Left lung (tissue), 10 donors: ENCODE data around the gene HMG20B. TPM values are rescaled to one million over a fixed set of nuclear protein-coding genes. Genes with fewer than 3 reads are reported as not detected.

Experiments
- ATAC-seq: fragments of 200-7000 bp; cut with Tn5 transposase; one replicate; pipeline ENCODE4 v1.9.1; 2020; ENCODE audit warnings: moderate library complexity
- DNase-seq, 4 donors: peaks; one replicate each; pipeline ENCODE4 v3.0.0-alpha.2; 2013 to 2020
- H3K27ac ChIP-seq, 2 donors: fragments of 200-600 bp; sonication (generic) in 1 of 2; one replicate each; pipeline versions ENCODE4 v1.5.0 to v1.8.0; 2020 to 2021
- H3K27me3 ChIP-seq, 2 donors: fragments of 200-600 bp; sonication (generic) in 1 of 2; one replicate each; pipeline versions ENCODE4 v1.5.0 to v1.8.0; 2020 to 2021
- H3K36me3 ChIP-seq, 2 donors: fragments of 200-600 bp; sonication (generic) in 1 of 2; one replicate each; pipeline versions ENCODE4 v1.5.0 to v1.8.0; 2020 to 2021
- H3K4me1 ChIP-seq, 2 donors: fragments of 200-600 bp; one replicate each; pipeline ENCODE4 v1.8.0; 2021
- H3K4me3 ChIP-seq, 2 donors: fragments of 200-600 bp; sonication (generic) in 1 of 2; one replicate each; pipeline versions ENCODE4 v1.5.0 to v1.8.0; 2020 to 2021; ENCODE audit warnings: mild to moderate bottlenecking in 1 of 2
- H3K9me3 ChIP-seq, 2 donors: fragments of 200-600 bp; sonication (generic) in 1 of 2; one replicate each; pipeline versions ENCODE4 v1.5.0 to v1.8.0; 2020 to 2021
- intact Hi-C, 2 donors: fragments of 100-400 bp; cut with DNase I; formaldehyde crosslinking; loops; one replicate each; pipeline versions ENCODE4 v1.11.2 to v1.14.2; 2022
- polyA plus RNA-seq, 6 donors: library from polyadenylated mRNA; unstranded; fragments of 120-200 nt; gene quantifications; one replicate each; pipeline ENCODE4 v1.2.1, GENCODE V29; 2013; ENCODE audit not compliant: insufficient read length in 6 of 6
- total RNA-seq, 2 donors: library from RNA; stranded (reverse); fragmentation: NEBNext Ultra II Directional; extraction: Animal tissue kit (Norgen Biotek cat#: 25700); gene quantifications; one replicate each; pipeline ENCODE4 v1.2.1, GENCODE V29; 2021
- TF ChIP-seq, protein P1 (sequence below), 2 donors: fragments of 200-600 bp; sonication (generic) in 1 of 2; IDR thresholded peaks; one replicate each; pipeline versions ENCODE4 v1.5.0 to v1.8.0; 2021; ENCODE audit warnings: antibody characterized with exemption in 2 of 2
- donor health status: DM: no; HTN: yes; CAD: no.
- donor health status: DM: no; HTN: no; CAD: no.

HMG20B gene
- total and polyA plus RNA-seq, 8 donors, result 50.9 to 104 (median 87.0) TPM

DNA sequence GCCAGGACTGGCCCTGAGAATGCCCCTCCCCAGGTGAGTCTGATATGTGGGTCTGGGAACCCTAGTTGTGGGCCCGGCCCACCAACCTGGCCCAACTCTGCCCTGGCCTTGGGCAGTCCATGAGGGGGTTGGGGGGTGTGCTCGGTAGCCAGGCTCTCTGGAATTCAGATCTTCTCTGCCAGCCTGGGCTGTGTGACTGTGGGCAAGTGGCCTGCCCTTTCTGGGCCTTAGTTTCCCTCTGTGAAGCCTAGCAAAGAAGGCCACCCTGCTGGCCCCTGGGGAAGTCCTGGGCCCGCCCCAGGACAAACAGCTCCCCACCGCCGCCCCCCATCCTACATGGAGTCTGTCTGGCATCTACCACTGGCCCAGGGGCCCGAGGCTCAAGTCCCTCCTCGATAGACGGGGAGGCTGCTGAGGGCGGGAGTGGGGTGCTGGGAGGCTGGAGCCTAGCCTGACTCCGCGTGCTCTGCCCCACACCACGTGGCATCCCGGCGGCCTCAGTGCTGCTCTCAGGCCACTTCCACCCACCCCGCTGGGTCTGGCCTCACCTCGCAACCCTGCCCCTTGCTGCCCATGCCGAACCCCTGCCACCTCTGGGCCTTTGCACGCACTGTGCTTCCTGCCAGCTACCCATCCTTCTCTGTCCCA is 42.2 kb downstream of the HMG20B start:
- peaks cover 0 to 74% of the 10 kb centered on the region in 2 donors for H3K36me3 ChIP-seq
- intact Hi-C loops, result loop anchor here in 1 of 2 donors (10.0 kb wide), 1 partner anchor 70 kb away; no protein-coding TSS in a partner anchor
- ATAC-seq (no peak), DNase-seq (peak in 1 of 4 donors; percentile 58)
- no peak overlapping the region for H3K27ac ChIP-seq
- H3K4me1 ChIP-seq, result peaks cover 5 to 21% of the 10 kb centered on the region in 2 donors
- H3K4me3 ChIP-seq, result no peak overlapping the region
- TF ChIP-seq, protein P1, sequence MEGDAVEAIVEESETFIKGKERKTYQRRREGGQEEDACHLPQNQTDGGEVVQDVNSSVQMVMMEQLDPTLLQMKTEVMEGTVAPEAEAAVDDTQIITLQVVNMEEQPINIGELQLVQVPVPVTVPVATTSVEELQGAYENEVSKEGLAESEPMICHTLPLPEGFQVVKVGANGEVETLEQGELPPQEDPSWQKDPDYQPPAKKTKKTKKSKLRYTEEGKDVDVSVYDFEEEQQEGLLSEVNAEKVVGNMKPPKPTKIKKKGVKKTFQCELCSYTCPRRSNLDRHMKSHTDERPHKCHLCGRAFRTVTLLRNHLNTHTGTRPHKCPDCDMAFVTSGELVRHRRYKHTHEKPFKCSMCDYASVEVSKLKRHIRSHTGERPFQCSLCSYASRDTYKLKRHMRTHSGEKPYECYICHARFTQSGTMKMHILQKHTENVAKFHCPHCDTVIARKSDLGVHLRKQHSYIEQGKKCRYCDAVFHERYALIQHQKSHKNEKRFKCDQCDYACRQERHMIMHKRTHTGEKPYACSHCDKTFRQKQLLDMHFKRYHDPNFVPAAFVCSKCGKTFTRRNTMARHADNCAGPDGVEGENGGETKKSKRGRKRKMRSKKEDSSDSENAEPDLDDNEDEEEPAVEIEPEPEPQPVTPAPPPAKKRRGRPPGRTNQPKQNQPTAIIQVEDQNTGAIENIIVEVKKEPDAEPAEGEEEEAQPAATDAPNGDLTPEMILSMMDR (IDR thresholded peaks at IDR 0.05), result no peak
- no peaks in the 10 kb centered on the region for H3K9me3 ChIP-seq
- no peaks in the 10 kb centered on the region for H3K27me3 ChIP-seq

DNA sequence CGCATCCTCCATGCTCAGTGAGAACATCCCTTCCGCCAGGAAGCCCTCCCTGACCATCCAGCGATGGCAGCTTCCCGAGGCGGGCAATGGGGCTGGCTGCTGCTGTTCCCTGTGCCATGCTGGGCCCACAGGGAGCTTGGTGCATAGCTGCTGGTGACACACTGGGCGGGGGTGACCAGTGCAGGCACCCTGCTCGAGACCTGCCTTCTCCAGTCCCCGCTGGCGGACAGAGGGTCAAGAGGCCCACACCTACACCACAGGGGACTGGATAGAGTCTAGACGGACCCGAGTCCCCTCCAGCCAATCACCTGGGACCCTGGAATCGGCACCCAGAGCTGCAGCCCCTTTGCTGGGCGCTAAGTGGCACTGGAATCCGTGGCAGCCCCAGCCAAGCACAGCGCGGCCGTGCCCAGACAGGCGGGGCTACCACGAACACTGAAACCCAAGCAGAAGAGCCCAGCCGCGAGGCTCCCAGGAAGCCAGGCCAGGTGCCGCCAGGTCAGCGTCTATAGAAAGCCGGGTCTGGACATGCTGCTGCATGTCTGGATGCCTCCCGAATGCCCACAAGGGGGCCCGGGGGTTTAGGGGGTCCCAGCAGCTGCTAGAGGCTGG is 42.9 kb downstream of the HMG20B start:
- DNase-seq (peak in 1 of 4 donors; percentile 57), ATAC-seq (no peak)
- no peaks in the 10 kb centered on the region for H3K9me3 ChIP-seq
- intact Hi-C loops, result loop anchor here in 1 of 2 donors (10.0 kb wide), 1 partner anchor 71 kb away; no protein-coding TSS in a partner anchor
- peaks cover 0 to 76% of the 10 kb centered on the region in 2 donors for H3K36me3 ChIP-seq
- peaks cover 5 to 21% of the 10 kb centered on the region in 2 donors for H3K4me1 ChIP-seq
- no peak overlapping the region for H3K4me3 ChIP-seq
- TF ChIP-seq, protein P1 (IDR thresholded peaks at IDR 0.05), result no peak
- no peak overlapping the region for H3K27ac ChIP-seq
- no peaks in the 10 kb centered on the region for H3K27me3 ChIP-seq

DNA sequence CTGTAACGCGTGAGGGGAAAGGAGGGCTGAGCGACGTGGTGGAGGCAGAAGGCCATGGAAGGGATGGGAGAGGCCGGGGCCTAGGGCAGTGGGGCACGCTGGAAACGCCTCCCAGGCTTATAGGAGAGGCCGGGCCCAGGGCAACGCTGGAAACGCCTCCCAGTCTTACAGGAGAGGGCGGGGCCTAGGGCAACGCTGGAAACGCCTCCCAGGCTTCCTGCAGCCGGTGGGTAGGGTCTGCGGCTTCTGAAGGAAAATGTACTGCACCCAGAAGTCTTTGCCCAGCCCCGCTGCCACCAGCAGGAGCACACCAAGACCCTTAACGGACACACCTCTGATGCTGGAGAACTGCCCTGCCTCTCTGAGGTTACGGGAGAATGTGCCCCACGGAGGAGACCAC is 44.7 kb downstream of the HMG20B start:
- peak in 1 of 4 donors; percentile 70 for DNase-seq
- no peaks in the 10 kb centered on the region for H3K9me3 ChIP-seq
- intact Hi-C loops, result loop anchor here in 1 of 2 donors (10.0 kb wide), 1 partner anchor 73 kb away; no protein-coding TSS in a partner anchor
- peaks cover 0 to 76% of the 10 kb centered on the region in 2 donors for H3K36me3 ChIP-seq
- ATAC-seq, result no peak
- H3K27me3 ChIP-seq, result no peaks in the 10 kb centered on the region
- no peak overlapping the region for H3K27ac ChIP-seq
- peaks cover 5 to 21% of the 10 kb centered on the region in 2 donors for H3K4me1 ChIP-seq
- no peak overlapping the region for H3K4me3 ChIP-seq
- TF ChIP-seq, protein P1 (IDR thresholded peaks at IDR 0.05), result no peak

- DNase-seq, result peak; percentile 38 to 90 (median 77)
- H3K36me3 ChIP-seq, result peaks cover 0 to 76% of the 10 kb centered on the region in 2 donors
- ATAC-seq, result peak; percentile 92
- H3K4me3 ChIP-seq, result no peak overlapping the region
- H3K4me1 ChIP-seq, result peaks cover 5 to 21% of the 10 kb centered on the region in 2 donors
- H3K9me3 ChIP-seq, result no peaks in the 10 kb centered on the region
- intact Hi-C loops, result loop anchor here in 1 of 2 donors (10.0 kb wide), 1 partner anchor 73 kb away; no protein-coding TSS in a partner anchor
- no peaks in the 10 kb centered on the region for H3K27me3 ChIP-seq
- TF ChIP-seq, protein P1 (IDR thresholded peaks at IDR 0.05), result peak; percentile 89 to 92
- H3K27ac ChIP-seq, result no peak overlapping the region
Observed at GRCh38 chr19:3618144-3618810, 45.5 kb downstream of the HMG20B start.
